ENCODE measurements around the gene SPATA6. TPM values are rescaled to one million over a fixed set of nuclear protein-coding genes. Genes with fewer than 3 reads are reported as not detected.

SPATA6 gene
- total and polyA plus RNA-seq, 2 of the 8 experiments (the other 6 are each of a cell fraction or from before 2014, with no cell fraction given): 2.4 to 17.2 TPM

DNA sequence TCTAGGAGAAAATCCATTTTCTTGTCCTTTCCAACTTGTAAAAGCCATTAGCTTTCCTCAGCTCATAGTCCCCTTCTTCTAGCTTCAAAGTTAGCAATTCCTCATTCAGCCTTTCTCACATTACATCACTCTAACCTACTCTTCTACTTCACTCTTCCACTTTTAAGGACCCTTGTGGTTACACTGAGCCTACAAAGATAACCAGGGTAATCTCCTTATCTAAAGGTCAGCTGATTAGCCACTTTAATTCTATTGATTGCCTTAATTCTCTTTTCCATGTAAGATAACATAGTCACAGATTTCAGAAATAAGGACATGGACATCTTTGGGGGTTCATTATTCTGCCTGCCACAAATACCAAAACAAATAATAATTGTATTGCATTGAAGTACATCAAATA is 8.5 kb upstream of the SPATA6 start:
- H3K9me3 ChIP-seq (ENCODE audit: insufficient read depth in 2 of 2, low read depth in 1 of 2, low read length in 1 of 2): peaks cover 0 to 6% of the 10 kb centered on the region in 2 experiments; a peak in 1 of 4 replicates
- no peak overlapping the region for H2BK120ac ChIP-seq (replicated peaks; ENCODE audit: low read depth, low read length)
- H3K79me1 ChIP-seq (ENCODE audit: low read depth, low read length): no peaks in the 10 kb centered on the region
- no peak overlapping the region for H4K91ac ChIP-seq (replicated peaks; ENCODE audit: insufficient read length, low read length)
- H3K23me2 ChIP-seq (ENCODE audit: low read depth, low read length): no peaks in the 10 kb centered on the region
- no peak for TF ChIP-seq KDM4A (IDR thresholded peaks at IDR 0.05; ENCODE audit: low read depth, low read length, severe bottlenecking)
- no peak for TF ChIP-seq NANOG (IDR thresholded peaks at IDR 0.05; ENCODE audit: insufficient read depth, low read depth, low read length, poor library complexity, severe bottlenecking)
- TF ChIP-seq SIN3A (conservative IDR thresholded peaks at IDR 0.05 in 1 of 2, IDR thresholded peaks at IDR 0.05 in 1 of 2; ENCODE audit: low read depth in 1 of 2, low read length in 2 of 2): no peak
- TF ChIP-seq RAD21 (IDR thresholded peaks at IDR 0.05 in 1 of 2, conservative IDR thresholded peaks at IDR 0.05 in 1 of 2; ENCODE audit: low read depth in 2 of 2, low read length in 2 of 2): no peak
- no peak for TF ChIP-seq SUZ12 (IDR thresholded peaks at IDR 0.05; ENCODE audit: low read length)
- TF ChIP-seq FOSL1 (IDR thresholded peaks at IDR 0.05; ENCODE audit: insufficient read depth, low read depth, low read length): no peak
- TF ChIP-seq, protein P1, sequence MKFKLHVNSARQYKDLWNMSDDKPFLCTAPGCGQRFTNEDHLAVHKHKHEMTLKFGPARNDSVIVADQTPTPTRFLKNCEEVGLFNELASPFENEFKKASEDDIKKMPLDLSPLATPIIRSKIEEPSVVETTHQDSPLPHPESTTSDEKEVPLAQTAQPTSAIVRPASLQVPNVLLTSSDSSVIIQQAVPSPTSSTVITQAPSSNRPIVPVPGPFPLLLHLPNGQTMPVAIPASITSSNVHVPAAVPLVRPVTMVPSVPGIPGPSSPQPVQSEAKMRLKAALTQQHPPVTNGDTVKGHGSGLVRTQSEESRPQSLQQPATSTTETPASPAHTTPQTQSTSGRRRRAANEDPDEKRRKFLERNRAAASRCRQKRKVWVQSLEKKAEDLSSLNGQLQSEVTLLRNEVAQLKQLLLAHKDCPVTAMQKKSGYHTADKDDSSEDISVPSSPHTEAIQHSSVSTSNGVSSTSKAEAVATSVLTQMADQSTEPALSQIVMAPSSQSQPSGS (IDR thresholded peaks at IDR 0.05; ENCODE audit: low read length): no peak
- H4K5ac ChIP-seq (ENCODE audit: insufficient read length, low read depth, low read length): no peak overlapping the region
- H3K4me3 ChIP-seq (ENCODE audit: extremely low read depth in 1 of 4, insufficient read depth in 2 of 4, low read depth in 3 of 4, low read length in 4 of 4): no peak overlapping the region
- no peaks in the 10 kb centered on the region for H3K4me1 ChIP-seq (replicated peaks in 1 of 4; ENCODE audit: control insufficient read depth in 3 of 4, insufficient read depth in 4 of 4, low read length in 3 of 4)
- DNase-seq (ENCODE audit: low read depth in 1 of 2, low spot score in 2 of 2) (no peak), FAIRE-seq (no peak)
- no peak overlapping the region for H3K14ac ChIP-seq (ENCODE audit: insufficient read length)
- H3K9ac ChIP-seq (replicated peaks in 1 of 4; ENCODE audit: extremely low read depth in 1 of 4, low read depth in 3 of 4, low read length in 3 of 4): no peak overlapping the region
- no peak overlapping the region for H2BK12ac ChIP-seq (ENCODE audit: low read depth, low read length)
- H3K23ac ChIP-seq (ENCODE audit: insufficient read length): no peak overlapping the region
- H2BK5ac ChIP-seq (ENCODE audit: low read depth, low read length): no peak overlapping the region
- H3K56ac ChIP-seq (replicated peaks; ENCODE audit: insufficient read length, low read depth, low read length): no peak overlapping the region
- H3K36me3 ChIP-seq (ENCODE audit: control insufficient read depth in 2 of 4, insufficient read depth in 4 of 4, low read length in 3 of 4): no peaks in the 10 kb centered on the region
- H3K4ac ChIP-seq (replicated peaks; ENCODE audit: insufficient read length, low read depth, low read length): no peak overlapping the region
- no peak overlapping the region for H3K4me2 ChIP-seq (ENCODE audit: insufficient read depth in 1 of 2, low read depth in 2 of 2, low read length in 2 of 2)
- no peaks in the 10 kb centered on the region for H3K79me2 ChIP-seq (ENCODE audit: control insufficient read depth in 1 of 2, insufficient read depth in 2 of 2, low read length in 2 of 2)
- no peak overlapping the region for H2BK15ac ChIP-seq (ENCODE audit: low read length)
- no peaks in the 10 kb centered on the region for H4K20me1 ChIP-seq (replicated peaks in 1 of 2; ENCODE audit: control insufficient read depth in 1 of 2, insufficient read depth in 2 of 2, low read length in 2 of 2)
- no peak overlapping the region for H3K27ac ChIP-seq (ENCODE audit: low read depth, low read length)
- no peak overlapping the region for H2BK20ac ChIP-seq (ENCODE audit: low read length)
- ChIA-PET CTCF (ENCODE audit: partially characterized antibody) (interaction anchor here (1.1 kb wide), 1 partner anchor 8 kb away, joined by 3 read pairs; no protein-coding TSS in a partner anchor), POLR2A (ENCODE audit: partially characterized antibody) (interaction anchor here (1.7 kb wide), 1 partner anchor 8 kb away, joined by 5 read pairs; the partner anchor contains the start of gene SPATA6)
- H3K18ac ChIP-seq (ENCODE audit: extremely low read depth, low read length): no peak overlapping the region
- no peaks in the 10 kb centered on the region for H3K27me3 ChIP-seq (replicated peaks in 1 of 4; ENCODE audit: control insufficient read depth in 3 of 4, extremely low read depth in 1 of 4, insufficient read depth in 3 of 4, low read length in 3 of 4)
- no peak overlapping the region for H2AK5ac ChIP-seq (ENCODE audit: low read depth, low read length)
- H4K8ac ChIP-seq (ENCODE audit: extremely low read depth, insufficient read depth, low read length): no peak overlapping the region
- H2AFZ ChIP-seq (ENCODE audit: low read length): no peak overlapping the region

Data from H1 (cell line).